ENCODE data around the gene PLXNA3. TPM values are rescaled to one million over a fixed set of nuclear protein-coding genes. Genes with fewer than 3 reads are reported as not detected.

The PLXNA3 gene
- total RNA-seq, 1 donor from 2014 or later, result 458 TPM

GRCh38 chrX:154462396-154462795, 4.3 kb downstream of the PLXNA3 start:
- Mint-ChIP-seq H3K9me3 (ENCODE audit: unreplicated experiment) (peaks cover 5% of the 10 kb centered on the region), H3K27ac (ENCODE audit: unreplicated experiment) (no peak overlapping the region), H3K4me1 (ENCODE audit: low read depth, unreplicated experiment) (peaks cover 4% of the 10 kb centered on the region), H3K27me3 (ENCODE audit: unreplicated experiment) (peaks cover 10% of the 10 kb centered on the region), H3K4me3 (ENCODE audit: unreplicated experiment) (no peak overlapping the region), H3K36me3 (ENCODE audit: unreplicated experiment) (no peaks in the 10 kb centered on the region)
- DNase-seq, result no peak
- TF ChIP-seq, protein P1, sequence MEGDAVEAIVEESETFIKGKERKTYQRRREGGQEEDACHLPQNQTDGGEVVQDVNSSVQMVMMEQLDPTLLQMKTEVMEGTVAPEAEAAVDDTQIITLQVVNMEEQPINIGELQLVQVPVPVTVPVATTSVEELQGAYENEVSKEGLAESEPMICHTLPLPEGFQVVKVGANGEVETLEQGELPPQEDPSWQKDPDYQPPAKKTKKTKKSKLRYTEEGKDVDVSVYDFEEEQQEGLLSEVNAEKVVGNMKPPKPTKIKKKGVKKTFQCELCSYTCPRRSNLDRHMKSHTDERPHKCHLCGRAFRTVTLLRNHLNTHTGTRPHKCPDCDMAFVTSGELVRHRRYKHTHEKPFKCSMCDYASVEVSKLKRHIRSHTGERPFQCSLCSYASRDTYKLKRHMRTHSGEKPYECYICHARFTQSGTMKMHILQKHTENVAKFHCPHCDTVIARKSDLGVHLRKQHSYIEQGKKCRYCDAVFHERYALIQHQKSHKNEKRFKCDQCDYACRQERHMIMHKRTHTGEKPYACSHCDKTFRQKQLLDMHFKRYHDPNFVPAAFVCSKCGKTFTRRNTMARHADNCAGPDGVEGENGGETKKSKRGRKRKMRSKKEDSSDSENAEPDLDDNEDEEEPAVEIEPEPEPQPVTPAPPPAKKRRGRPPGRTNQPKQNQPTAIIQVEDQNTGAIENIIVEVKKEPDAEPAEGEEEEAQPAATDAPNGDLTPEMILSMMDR (IDR thresholded peaks at IDR 0.05; ENCODE audit: partially characterized antibody, unreplicated experiment), result no peak

- no peaks in the 10 kb centered on the region for H3K36me3 Mint-ChIP-seq (ENCODE audit: unreplicated experiment)
Measured at GRCh38 chrX:154463611-154464220, 5.6 kb downstream of the PLXNA3 start.

GRCh38 chrX:154464806-154465365, 6.8 kb downstream of the PLXNA3 start:
- TF ChIP-seq, protein P1 (IDR thresholded peaks at IDR 0.05; ENCODE audit: partially characterized antibody, unreplicated experiment), result no peak
- no peak for DNase-seq
- H3K36me3 Mint-ChIP-seq (ENCODE audit: unreplicated experiment), result no peaks in the 10 kb centered on the region
- H3K27ac Mint-ChIP-seq (ENCODE audit: unreplicated experiment), result no peak overlapping the region
- peaks cover 4% of the 10 kb centered on the region for H3K27me3 Mint-ChIP-seq (ENCODE audit: unreplicated experiment)
- H3K9me3 Mint-ChIP-seq (ENCODE audit: unreplicated experiment), result peaks cover 3% of the 10 kb centered on the region
- peaks cover 4% of the 10 kb centered on the region for H3K4me1 Mint-ChIP-seq (ENCODE audit: low read depth, unreplicated experiment)
- H3K4me3 Mint-ChIP-seq (ENCODE audit: unreplicated experiment), result no peak overlapping the region

More at GRCh38 chrX:154463611-154464220, 5.6 kb downstream of the PLXNA3 start:
- TF ChIP-seq, protein P1 (IDR thresholded peaks at IDR 0.05; ENCODE audit: partially characterized antibody, unreplicated experiment), result no peak
- Mint-ChIP-seq H3K9me3 (ENCODE audit: unreplicated experiment) (peaks cover 3% of the 10 kb centered on the region), H3K27me3 (ENCODE audit: unreplicated experiment) (peaks cover 8% of the 10 kb centered on the region), H3K4me3 (ENCODE audit: unreplicated experiment) (no peak overlapping the region), H3K4me1 (ENCODE audit: low read depth, unreplicated experiment) (peaks cover 4% of the 10 kb centered on the region), H3K27ac (ENCODE audit: unreplicated experiment) (no peak overlapping the region)
- no peak for DNase-seq

DNA sequence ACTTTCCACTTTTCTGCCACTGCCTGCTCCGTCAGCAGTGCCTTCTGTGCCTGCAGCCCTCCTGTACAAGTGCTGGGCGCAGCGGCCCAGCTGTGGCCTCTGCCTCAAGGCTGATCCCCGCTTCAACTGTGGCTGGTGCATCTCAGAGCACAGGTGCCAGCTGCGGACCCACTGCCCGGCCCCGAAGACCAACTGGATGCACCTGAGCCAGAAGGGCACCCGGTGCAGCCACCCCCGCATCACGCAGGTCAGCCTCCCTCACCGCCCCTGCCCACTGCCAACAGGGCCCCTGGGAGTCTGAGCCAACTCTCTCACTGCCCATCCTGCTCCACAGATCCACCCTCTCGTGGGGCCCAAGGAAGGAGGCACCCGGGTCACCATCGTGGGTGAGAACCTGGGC, 7.5 kb downstream of the PLXNA3 start:
- Mint-ChIP-seq H3K9me3 (ENCODE audit: unreplicated experiment) (peaks cover 3% of the 10 kb centered on the region), H3K4me1 (ENCODE audit: low read depth, unreplicated experiment) (peaks cover 4% of the 10 kb centered on the region), H3K27me3 (ENCODE audit: unreplicated experiment) (peaks cover 2% of the 10 kb centered on the region), H3K4me3 (ENCODE audit: unreplicated experiment) (no peak overlapping the region), H3K36me3 (ENCODE audit: unreplicated experiment) (no peaks in the 10 kb centered on the region), H3K27ac (ENCODE audit: unreplicated experiment) (no peak overlapping the region)
- TF ChIP-seq, protein P1 (IDR thresholded peaks at IDR 0.05; ENCODE audit: partially characterized antibody, unreplicated experiment), result no peak
- no peak for DNase-seq

DNA sequence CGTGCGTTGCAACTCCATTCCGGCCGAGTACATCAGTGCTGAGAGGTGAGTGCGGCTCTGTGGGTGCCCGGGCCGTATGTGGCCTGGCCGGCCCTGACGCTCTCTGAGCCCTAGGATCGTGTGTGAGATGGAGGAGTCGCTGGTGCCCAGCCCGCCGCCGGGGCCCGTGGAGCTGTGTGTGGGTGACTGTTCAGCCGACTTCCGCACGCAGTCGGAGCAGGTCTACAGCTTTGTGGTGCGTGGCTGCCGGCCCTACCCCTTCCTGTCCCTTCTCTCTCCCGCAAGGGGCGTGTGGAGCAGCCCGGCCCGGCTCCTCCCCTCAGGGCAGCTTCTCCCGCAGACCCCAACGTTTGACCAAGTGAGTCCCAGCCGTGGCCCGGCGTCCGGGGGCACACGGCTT, 8.0 kb downstream of the PLXNA3 start:
- peaks cover 2% of the 10 kb centered on the region for H3K9me3 Mint-ChIP-seq (ENCODE audit: unreplicated experiment)
- H3K36me3 Mint-ChIP-seq (ENCODE audit: unreplicated experiment), result no peaks in the 10 kb centered on the region

More for the DNA sequence above, 8.0 kb downstream of the PLXNA3 start:
- peaks cover 2% of the 10 kb centered on the region for H3K4me1 Mint-ChIP-seq (ENCODE audit: low read depth, unreplicated experiment)
- H3K27me3 Mint-ChIP-seq (ENCODE audit: unreplicated experiment), result peaks cover 2% of the 10 kb centered on the region
- DNase-seq, result no peak
- H3K4me3 Mint-ChIP-seq (ENCODE audit: unreplicated experiment), result no peak overlapping the region
- no peak overlapping the region for H3K27ac Mint-ChIP-seq (ENCODE audit: unreplicated experiment)
- TF ChIP-seq, protein P1 (IDR thresholded peaks at IDR 0.05; ENCODE audit: partially characterized antibody, unreplicated experiment), result no peak
